ENCODE results near the gene LHFPL3. TPM values are rescaled to one million over a fixed set of nuclear protein-coding genes. Genes with fewer than 3 reads are reported as not detected.

LHFPL3 gene
- total and polyA plus RNA-seq, 2 donors (not counting 1 experiment from before 2014, with no cell fraction given) = not detected

DNA sequence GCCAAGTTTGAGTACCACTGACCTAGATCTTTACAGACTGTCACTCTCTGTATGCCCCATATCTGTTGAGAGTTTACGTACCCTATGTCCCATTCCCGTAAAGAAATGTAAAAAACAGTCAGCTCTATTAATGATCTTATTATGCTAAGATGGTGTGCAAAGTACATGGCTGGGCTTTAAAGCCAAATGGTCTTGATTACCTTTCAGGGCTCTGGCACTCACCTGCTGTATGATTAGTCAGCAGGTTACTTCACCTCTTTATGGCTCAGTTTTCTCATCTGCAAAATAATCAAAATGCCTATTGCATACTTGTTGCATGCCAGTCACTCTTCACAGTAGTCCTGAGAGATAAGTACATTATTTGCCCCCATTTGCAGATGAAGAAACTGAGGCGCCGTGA, 54.2 kb downstream of the LHFPL3 start:
- no peaks in the 10 kb centered on the region for H3K9me3 ChIP-seq (ENCODE audit: control insufficient read depth, insufficient read depth, low read depth, low read length)
- H3K4me3 ChIP-seq (replicated peaks in 1 of 4; ENCODE audit: control extremely low read depth in 1 of 4, insufficient read depth in 1 of 4, low read depth in 3 of 4, low read length in 4 of 4) = no peak overlapping the region
- no peak overlapping the region for H3K4me2 ChIP-seq (ENCODE audit: extremely low read depth, insufficient read depth, low read length)
- H3K4me1 ChIP-seq (ENCODE audit: control insufficient read depth, extremely low read depth, insufficient read depth, low read length) = no peaks in the 10 kb centered on the region
- H3K36me3 ChIP-seq (ENCODE audit: control insufficient read depth, insufficient read depth, low read length) = no peaks in the 10 kb centered on the region
- no peaks in the 10 kb centered on the region for H3K27me3 ChIP-seq (ENCODE audit: control insufficient read depth, insufficient read depth, low read length)
- no peak overlapping the region for H3K9ac ChIP-seq (ENCODE audit: insufficient read depth, low read length)
- no peaks in the 10 kb centered on the region for H4K20me1 ChIP-seq (ENCODE audit: control insufficient read depth, extremely low read depth, insufficient read depth, low read length)
- H2AFZ ChIP-seq (ENCODE audit: low read length) = no peak overlapping the region
- TF ChIP-seq CTCF (conservative IDR thresholded peaks at IDR 0.05 in 1 of 2, IDR thresholded peaks at IDR 0.05 in 1 of 2; ENCODE audit: low read depth in 1 of 2, low read length in 2 of 2) (no peak), EZH2 (IDR thresholded peaks at IDR 0.05; ENCODE audit: low read length, missing control alignments) (no peak)
- DNase-seq (ENCODE audit: low read depth in 2 of 2) = no peak
- H3K79me2 ChIP-seq (ENCODE audit: control insufficient read depth, insufficient read depth, low read length) = no peaks in the 10 kb centered on the region
- no peak overlapping the region for H3K27ac ChIP-seq (ENCODE audit: insufficient read depth, low read length)

- H3K27me3 ChIP-seq (ENCODE audit: control insufficient read depth, insufficient read depth, low read length) = no peaks in the 10 kb centered on the region
- no peak overlapping the region for H2AFZ ChIP-seq (ENCODE audit: low read length)
- TF ChIP-seq CTCF (conservative IDR thresholded peaks at IDR 0.05 in 1 of 2, IDR thresholded peaks at IDR 0.05 in 1 of 2; ENCODE audit: low read depth in 1 of 2, low read length in 2 of 2) (no peak), EZH2 (IDR thresholded peaks at IDR 0.05; ENCODE audit: low read length, missing control alignments) (no peak)
- no peak overlapping the region for H3K27ac ChIP-seq (ENCODE audit: insufficient read depth, low read length)
- H3K4me2 ChIP-seq (ENCODE audit: extremely low read depth, insufficient read depth, low read length) = no peak overlapping the region
- H3K4me3 ChIP-seq (replicated peaks in 1 of 4; ENCODE audit: control extremely low read depth in 1 of 4, insufficient read depth in 1 of 4, low read depth in 3 of 4, low read length in 4 of 4) = no peak overlapping the region
- no peak overlapping the region for H3K9ac ChIP-seq (ENCODE audit: insufficient read depth, low read length)
- H3K9me3 ChIP-seq (ENCODE audit: control insufficient read depth, insufficient read depth, low read depth, low read length) = no peaks in the 10 kb centered on the region
- DNase-seq (ENCODE audit: low read depth in 2 of 2) = no peak
- no peaks in the 10 kb centered on the region for H4K20me1 ChIP-seq (ENCODE audit: control insufficient read depth, extremely low read depth, insufficient read depth, low read length)
- no peaks in the 10 kb centered on the region for H3K79me2 ChIP-seq (ENCODE audit: control insufficient read depth, insufficient read depth, low read length)
- no peaks in the 10 kb centered on the region for H3K36me3 ChIP-seq (ENCODE audit: control insufficient read depth, insufficient read depth, low read length)
- H3K4me1 ChIP-seq (ENCODE audit: control insufficient read depth, extremely low read depth, insufficient read depth, low read length) = no peaks in the 10 kb centered on the region
Measured at GRCh38 chr7:104386943-104387342, 58.5 kb downstream of the LHFPL3 start.

- no peak for DNase-seq (ENCODE audit: low read depth in 2 of 2)
- no peaks in the 10 kb centered on the region for H3K79me2 ChIP-seq (ENCODE audit: control insufficient read depth, insufficient read depth, low read length)
- H3K27ac ChIP-seq (ENCODE audit: insufficient read depth, low read length) = no peak overlapping the region
- TF ChIP-seq EZH2 (IDR thresholded peaks at IDR 0.05; ENCODE audit: low read length, missing control alignments) (no peak), CTCF (conservative IDR thresholded peaks at IDR 0.05 in 1 of 2, IDR thresholded peaks at IDR 0.05 in 1 of 2; ENCODE audit: low read depth in 1 of 2, low read length in 2 of 2) (no peak)
- H3K36me3 ChIP-seq (ENCODE audit: control insufficient read depth, insufficient read depth, low read length) = no peaks in the 10 kb centered on the region
- no peak overlapping the region for H3K4me3 ChIP-seq (replicated peaks in 1 of 4; ENCODE audit: control extremely low read depth in 1 of 4, insufficient read depth in 1 of 4, low read depth in 3 of 4, low read length in 4 of 4)
- H3K27me3 ChIP-seq (ENCODE audit: control insufficient read depth, insufficient read depth, low read length) = no peaks in the 10 kb centered on the region
- no peak overlapping the region for H2AFZ ChIP-seq (ENCODE audit: low read length)
- H3K4me1 ChIP-seq (ENCODE audit: control insufficient read depth, extremely low read depth, insufficient read depth, low read length) = no peaks in the 10 kb centered on the region
- no peak overlapping the region for H3K4me2 ChIP-seq (ENCODE audit: extremely low read depth, insufficient read depth, low read length)
- H3K9ac ChIP-seq (ENCODE audit: insufficient read depth, low read length) = no peak overlapping the region
- no peaks in the 10 kb centered on the region for H3K9me3 ChIP-seq (ENCODE audit: control insufficient read depth, insufficient read depth, low read depth, low read length)
- no peaks in the 10 kb centered on the region for H4K20me1 ChIP-seq (ENCODE audit: control insufficient read depth, extremely low read depth, insufficient read depth, low read length)
Measured at GRCh38 chr7:104388222-104388621, 59.8 kb downstream of the LHFPL3 start.

Measured in fibroblast of lung (primary cell).